NB4 (cell line): ENCODE measurements around the gene IMMP2L.
"Not testable (repeated sequence)": the region's sequence is repeated elsewhere in the genome, so short reads cannot be mapped to it uniquely, and the experiment has no call there.

ENCODE experiments used
- DNase-seq: peaks from one replicate; pipeline ENCODE4 v3.0.0; 2010; ENCODE audit warnings: low read depth
- H3K4me3 ChIP-seq: one replicate; pipeline ENCODE4 v1.5.1; 2011; ENCODE audit warnings: mild to moderate bottlenecking, low read depth, low read length, moderate library complexity
- CTCF ChIP-seq: IDR thresholded peaks from one replicate; pipeline ENCODE4 v1.5.1; 2012; ENCODE audit warnings: low read depth, low read length
- MYC ChIP-seq: IDR thresholded peaks from 2 replicates; pipeline ENCODE4 v1.6.1; 2011; ENCODE audit warnings: low read depth, low read length
- POLR2A ChIP-seq: IDR thresholded peaks from 2 replicates; pipeline ENCODE4 v1.6.1; 2011; ENCODE audit warnings: mild to moderate bottlenecking; ENCODE audit not compliant: insufficient read length; ENCODE audit errors: extremely low read depth
- TF ChIP-seq, protein P1 (sequence below): IDR thresholded peaks from 2 replicates; pipeline ENCODE4 v1.6.1; 2011; ENCODE audit warnings: low read depth, low read length

The IMMP2L gene

DNA sequence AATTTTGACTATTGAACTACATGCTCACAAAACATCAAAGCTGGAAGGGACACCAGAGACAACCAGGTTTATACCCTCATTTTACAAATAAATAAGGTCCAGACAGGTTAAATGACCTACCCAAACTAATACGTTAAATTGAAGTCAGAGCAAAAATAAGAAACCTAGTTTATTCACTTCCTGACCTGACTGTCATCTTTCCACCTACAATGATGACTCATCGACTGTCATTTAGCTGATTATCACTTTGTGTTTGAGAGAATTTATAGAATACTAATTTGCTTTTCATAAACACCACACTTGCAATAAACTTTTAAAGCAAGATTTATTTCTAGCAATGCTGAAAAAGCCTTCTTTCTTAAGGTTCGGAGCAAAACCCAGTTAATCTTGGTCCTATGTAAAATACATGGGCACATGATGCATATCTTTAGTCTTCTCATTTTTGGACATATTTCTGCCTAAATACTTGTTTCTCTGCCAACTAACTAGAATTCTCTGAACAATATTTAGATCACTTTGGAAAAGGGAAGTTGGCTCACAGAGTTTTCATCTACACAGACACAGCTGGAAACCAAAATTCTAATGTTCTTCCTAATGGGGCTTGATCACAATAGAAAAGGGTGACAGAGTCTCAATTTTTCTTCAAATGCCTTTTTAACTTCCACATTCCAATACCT lies 488.1 kb downstream of the IMMP2L start:
- no peak overlapping the region for H3K4me3 ChIP-seq
- no peak for DNase-seq
- TF ChIP-seq MYC: no peak
- no peak for TF ChIP-seq CTCF
- TF ChIP-seq, protein P1, sequence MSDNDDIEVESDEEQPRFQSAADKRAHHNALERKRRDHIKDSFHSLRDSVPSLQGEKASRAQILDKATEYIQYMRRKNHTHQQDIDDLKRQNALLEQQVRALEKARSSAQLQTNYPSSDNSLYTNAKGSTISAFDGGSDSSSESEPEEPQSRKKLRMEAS: no peak
- TF ChIP-seq POLR2A: no peak

DNA sequence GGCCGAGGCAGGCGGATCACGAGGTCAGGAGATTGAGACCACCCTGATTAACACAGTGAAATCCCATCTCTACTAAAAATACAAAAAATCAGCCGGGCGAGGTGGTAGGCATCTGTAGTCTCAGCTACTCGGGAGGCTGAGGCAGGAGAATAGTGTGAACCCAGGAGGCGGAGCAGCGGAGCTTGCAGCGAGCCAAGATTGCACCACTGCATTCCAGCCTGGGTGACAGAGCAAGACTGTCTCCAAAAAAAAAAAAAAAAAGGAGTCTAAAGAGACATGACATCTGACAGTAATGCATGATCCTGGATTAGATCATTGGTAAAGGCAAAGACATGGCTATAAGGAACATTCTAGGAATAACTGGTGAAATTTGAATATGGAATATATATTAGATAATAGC lies 489.6 kb downstream of the IMMP2L start:
- DNase-seq, H3K4me3 ChIP-seq: not testable (repeated sequence)

- no peak overlapping the region for H3K4me3 ChIP-seq
- no peak for DNase-seq
- TF ChIP-seq CTCF (no peak), MYC (no peak), POLR2A (no peak)
- TF ChIP-seq, protein P1: no peak
Measured at GRCh38 chr7:111071556-111071955, 490.7 kb downstream of the IMMP2L start.

GRCh38 chr7:111068618-111069017 lies 493.7 kb downstream of the IMMP2L start:
- no peak for DNase-seq
- TF ChIP-seq POLR2A (no peak), MYC (no peak), CTCF (no peak)
- TF ChIP-seq, protein P1: no peak
- H3K4me3 ChIP-seq: no peak overlapping the region

GRCh38 chr7:111067682-111068081 lies 494.6 kb downstream of the IMMP2L start:
- DNase-seq: no peak
- no peak for TF ChIP-seq MYC
- TF ChIP-seq POLR2A: no peak
- TF ChIP-seq, protein P1: no peak
- no peak for TF ChIP-seq CTCF
- no peak overlapping the region for H3K4me3 ChIP-seq

DNA sequence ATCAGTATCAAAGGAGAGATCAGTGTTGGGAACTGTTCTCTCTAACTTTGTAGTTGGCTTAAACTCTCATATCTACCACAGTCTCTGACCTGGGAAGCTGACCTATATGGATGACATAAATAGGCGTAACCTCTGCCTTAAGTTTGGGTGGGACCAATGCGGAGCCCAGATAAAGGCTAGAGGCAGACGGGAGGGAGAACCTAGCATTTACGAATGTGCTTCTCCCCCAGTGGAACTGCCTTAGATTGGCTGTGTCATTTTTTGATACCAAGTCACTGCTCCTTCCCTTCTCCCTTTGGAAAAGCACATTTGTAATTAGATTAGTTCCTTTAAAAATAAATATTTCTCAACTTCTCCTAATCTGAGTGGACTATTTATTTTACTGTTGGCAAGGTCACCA lies 495.0 kb downstream of the IMMP2L start:
- H3K4me3 ChIP-seq: no peak overlapping the region
- DNase-seq: no peak
- no peak for TF ChIP-seq POLR2A
- TF ChIP-seq, protein P1: no peak
- TF ChIP-seq CTCF: no peak
- no peak for TF ChIP-seq MYC
